CD14-positive monocyte (primary cell): ENCODE measurements around the gene ARAP2. TPM values are rescaled to one million over a fixed set of nuclear protein-coding genes. Genes with fewer than 3 reads are reported as not detected.

Source experiments
- DNase-seq, 3 donors: peaks; one replicate each; pipeline ENCODE4 v3.0.0-alpha.2; 2011 to 2022
- H2AFZ ChIP-seq: 2 replicates; pipeline ENCODE4 v1.6.0; 2012; ENCODE audit warnings: mild to moderate bottlenecking, low read depth, low read length, inconsistent platforms; ENCODE audit not compliant: insufficient read depth, poor library complexity, severe bottlenecking
- H3K27ac ChIP-seq, 2 donors: 1 replicate in 1 of 2; 2 replicates in 1 of 2; pipeline ENCODE4 v1.5.1; 2012 to 2013; ENCODE audit warnings: low read length in 2 of 2, control low read depth in 1 of 2, inconsistent platforms in 1 of 2, low read depth in 1 of 2, mild to moderate bottlenecking in 1 of 2
- H3K27me3 ChIP-seq, 2 donors: one replicate each; pipeline versions ENCODE4 v1.6.0 to v1.6.1; 2011 to 2013; ENCODE audit warnings: low read length in 2 of 2; ENCODE audit not compliant: control insufficient read depth in 2 of 2, insufficient read depth in 2 of 2
- H3K36me3 ChIP-seq, 2 donors: replicated peaks in 1 of 2; 1 replicate in 1 of 2; 2 replicates in 1 of 2; pipeline versions ENCODE4 v1.5.1 to v1.6.1; 2012 to 2013; ENCODE audit warnings: low read length in 2 of 2, control low read depth in 1 of 2, inconsistent platforms in 1 of 2, mild to moderate bottlenecking in 1 of 2; ENCODE audit not compliant: insufficient read depth in 2 of 2, control insufficient read depth in 1 of 2
- H3K4me1 ChIP-seq, 2 donors: 1 replicate in 1 of 2; 2 replicates in 1 of 2; pipeline versions ENCODE4 v1.5.1 to v1.6.1; 2012 to 2013; ENCODE audit warnings: low read length in 2 of 2, control low read depth in 1 of 2, inconsistent platforms in 1 of 2, mild to moderate bottlenecking in 1 of 2, moderate library complexity in 1 of 2; ENCODE audit not compliant: insufficient read depth in 2 of 2, control insufficient read depth in 1 of 2
- H3K4me2 ChIP-seq: replicated peaks from 2 replicates; pipeline ENCODE3; 2012; ENCODE audit warnings: low read length, moderate library complexity, mild to moderate bottlenecking; ENCODE audit not compliant: poor library complexity, severe bottlenecking; ENCODE audit errors: extremely low read depth
- H3K4me3 ChIP-seq, 3 experiments: fragments of 200-600 bp in 1 of 3; sonication (generic) in 1 of 3; replicated peaks in 1 of 3; 1 replicate in 2 of 3; 2 replicates in 1 of 3; pipeline ENCODE4 v1.5.1; 2011 to 2013; ENCODE audit warnings: low read length in 3 of 3, mild to moderate bottlenecking in 3 of 3, control low read depth in 2 of 3, low read depth in 2 of 3, inconsistent platforms in 1 of 3, moderate library complexity in 1 of 3
- H3K79me2 ChIP-seq: 2 replicates; pipeline ENCODE4 v1.6.0; 2012; ENCODE audit warnings: mild to moderate bottlenecking, control low read depth, inconsistent platforms, low read length, moderate library complexity; ENCODE audit not compliant: insufficient read depth
- H3K9ac ChIP-seq: 2 replicates; pipeline ENCODE4 v1.6.0; 2017; ENCODE audit warnings: low read length, mild to moderate bottlenecking; ENCODE audit not compliant: insufficient read depth, poor library complexity, severe bottlenecking
- H3K9me3 ChIP-seq, 2 donors: replicated peaks in 1 of 2; 1 replicate in 1 of 2; 2 replicates in 1 of 2; pipeline versions ENCODE4 v1.5.1 to v1.6.1; 2012 to 2013; ENCODE audit warnings: low read length in 2 of 2, control low read depth in 1 of 2; ENCODE audit not compliant: control insufficient read depth in 1 of 2, insufficient read depth in 1 of 2
- H4K20me1 ChIP-seq: 2 replicates; pipeline ENCODE4 v1.6.0; 2012; ENCODE audit warnings: mild to moderate bottlenecking, low read length, control low read depth, moderate library complexity; ENCODE audit not compliant: insufficient read depth
- H3K27ac Mint-ChIP-seq, 7 donors: one replicate each; pipeline ENCODE4 v1.8.0; 2020; ENCODE audit warnings: mild to moderate bottlenecking in 7 of 7, mixed read lengths in 7 of 7, moderate library complexity in 6 of 7, inconsistent platforms in 2 of 7
- H3K27me3 Mint-ChIP-seq, 3 donors: one replicate each; pipeline ENCODE4 v1.8.0; 2021 to 2022; ENCODE audit warnings: low read depth in 3 of 3, mild to moderate bottlenecking in 3 of 3, mixed read lengths in 3 of 3, moderate library complexity in 3 of 3, inconsistent platforms in 1 of 3
- H3K36me3 Mint-ChIP-seq, 2 donors: one replicate each; pipeline ENCODE4 v1.8.0; 2020; ENCODE audit warnings: mixed read lengths in 2 of 2, inconsistent platforms in 1 of 2, mild to moderate bottlenecking in 1 of 2
- H3K4me1 Mint-ChIP-seq: one replicate; pipeline ENCODE4 v1.8.0; 2020; ENCODE audit warnings: mild to moderate bottlenecking, mixed read lengths
- H3K4me3 Mint-ChIP-seq, 2 donors: one replicate each; pipeline ENCODE4 v1.8.0; 2020; ENCODE audit warnings: mild to moderate bottlenecking in 2 of 2, mixed read lengths in 2 of 2, moderate library complexity in 1 of 2
- H3K9me3 Mint-ChIP-seq, 7 donors: one replicate each; pipeline ENCODE4 v1.8.0; 2020 to 2022; ENCODE audit warnings: mixed read lengths in 7 of 7, mild to moderate bottlenecking in 6 of 7, moderate library complexity in 6 of 7, inconsistent platforms in 2 of 7
- CTCF ChIP-seq: fragments of 200-600 bp; IDR thresholded peaks from one replicate; pipeline ENCODE4 v1.8.0; 2022; ENCODE audit warnings: antibody characterized with exemption, mild to moderate bottlenecking
- WGBS: methylation state at CpG from one replicate; pipeline ENCODE4 v1.1.5; 2013; ENCODE audit warnings: missing lambda C conversion rate; ENCODE audit not compliant: insufficient coverage; 5-methylcytosine and 5-hydroxymethylcytosine counted together
- intact Hi-C, 2 donors: fragments of 100-400 bp; cut with micrococcal nuclease; formaldehyde crosslinking; loops; one replicate each; pipeline versions ENCODE4 v1.15.0 to v1.15.1; 2023
- polyA plus RNA-seq, 3 donors: library from polyadenylated mRNA; depleted of rRNA in 1 of 3; unstranded in 2 of 3; stranded (reverse) in 1 of 3; fragments of 300-500 nt in 2 of 3; fragments of >200 nt in 1 of 3; fragmentation: Illumina TruSeq in 2 of 3; gene quantifications; 1 replicate in 2 of 3; 2 replicates in 1 of 3; pipeline ENCODE4 v1.2.3, GENCODE V29; 2012 to 2021

Gene ARAP2
- polyA plus RNA-seq, 3 donors, result 4.6 to 17.7 (median 5.6) TPM

DNA sequence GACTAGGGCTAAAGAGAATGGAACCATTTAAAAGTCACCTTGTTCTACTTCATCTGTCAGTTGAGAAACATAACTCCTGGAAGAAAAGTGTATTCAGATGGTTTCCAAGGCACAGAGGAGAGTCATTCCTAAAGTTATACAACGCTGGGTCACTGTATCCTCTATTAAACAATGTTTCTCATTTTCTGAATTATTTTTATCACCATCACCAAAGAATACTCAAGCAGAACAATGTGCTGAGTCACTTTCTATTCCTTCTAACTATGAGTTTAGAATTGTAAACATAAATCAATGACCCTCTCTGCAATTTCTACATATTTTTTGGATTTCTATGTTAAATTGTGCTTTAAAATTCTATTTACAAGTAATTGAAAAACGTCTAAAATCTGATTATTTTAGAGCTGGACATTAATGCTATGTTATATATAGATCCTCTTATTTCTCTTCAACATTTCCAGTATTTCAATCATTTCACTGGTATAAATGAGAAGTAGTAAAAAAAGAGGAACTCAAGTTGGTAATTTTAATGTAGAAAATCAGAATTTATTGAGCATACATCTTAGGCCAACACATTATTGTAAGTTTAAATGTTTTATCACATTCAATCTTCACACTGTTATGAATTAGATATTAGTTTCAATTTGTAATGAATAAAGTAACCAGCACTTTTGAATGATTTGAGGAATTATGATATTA, 44.6 kb upstream of the ARAP2 start:
- Histone ChIP-seq H2AFZ (no peak overlapping the region), H3K4me2 (peak overlapping the region; percentile 46), H3K36me3 (no peaks in the 10 kb centered on the region), H3K27ac (peak overlapping the region in 1 of 2 donors; percentile 60), H3K27me3 (no peaks in the 10 kb centered on the region), H3K4me3 (no peak overlapping the region), H3K4me1 (peaks cover 18 to 29% of the 10 kb centered on the region in 2 donors), H3K9me3 (no peaks in the 10 kb centered on the region), H4K20me1 (no peaks in the 10 kb centered on the region), H3K9ac (no peak overlapping the region), H3K79me2 (no peaks in the 10 kb centered on the region)
- H3K9me3 Mint-ChIP-seq, result no peaks in the 10 kb centered on the region
- intact Hi-C loops, result no loop called here
- H3K36me3 Mint-ChIP-seq, result no peaks in the 10 kb centered on the region
- H3K27ac Mint-ChIP-seq, result peak overlapping the region in 3 of 7 donors; percentile 15 to 59 (median 41)
- peak in 1 of 3 donors; percentile 32 for DNase-seq
- TF ChIP-seq CTCF, result no peak
- no peak overlapping the region for H3K4me3 Mint-ChIP-seq
- WGBS, result no CpG with 5 or more reads among the region's 2 CpGs
- peaks cover 31% of the 10 kb centered on the region for H3K4me1 Mint-ChIP-seq
- peaks cover 0 to 1% (median 0%) of the 10 kb centered on the region in 3 donors for H3K27me3 Mint-ChIP-seq

DNA sequence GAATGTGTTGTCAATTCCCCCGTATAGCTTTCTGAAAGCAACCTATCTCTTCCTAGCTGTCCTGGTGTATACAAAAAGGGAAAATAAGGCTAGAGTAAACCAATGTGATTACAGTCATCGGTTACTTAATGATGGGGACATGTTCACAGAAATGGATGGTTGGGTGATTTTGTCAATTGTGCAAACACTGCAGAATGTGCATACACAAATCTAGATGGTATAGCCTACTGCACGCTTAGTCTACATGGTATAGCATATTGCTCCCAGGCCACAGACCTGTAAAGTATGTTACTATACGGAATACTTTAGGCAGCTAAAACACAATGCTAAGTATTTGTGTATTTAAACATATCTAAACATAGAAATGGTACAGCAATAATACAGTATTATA, 42.2 kb upstream of the ARAP2 start:
- H3K4me1 Mint-ChIP-seq, result peaks cover 24% of the 10 kb centered on the region
- H3K4me2 ChIP-seq, result no peak overlapping the region

More for the DNA sequence above, 42.2 kb upstream of the ARAP2 start:
- Histone ChIP-seq H3K4me3 (no peak overlapping the region), H3K9ac (no peak overlapping the region), H3K9me3 (no peaks in the 10 kb centered on the region), H3K36me3 (no peaks in the 10 kb centered on the region), H2AFZ (no peak overlapping the region), H3K27me3 (no peaks in the 10 kb centered on the region), H4K20me1 (no peaks in the 10 kb centered on the region), H3K4me1 (peaks cover 13 to 22% of the 10 kb centered on the region in 2 donors), H3K27ac (no peak overlapping the region), H3K79me2 (no peaks in the 10 kb centered on the region)
- H3K27me3 Mint-ChIP-seq, result peaks cover 0 to 1% (median 0%) of the 10 kb centered on the region in 3 donors
- no peak overlapping the region for H3K4me3 Mint-ChIP-seq
- no peaks in the 10 kb centered on the region for H3K36me3 Mint-ChIP-seq
- H3K27ac Mint-ChIP-seq, result peak overlapping the region in 1 of 7 donors; percentile 6
- no peak for TF ChIP-seq CTCF
- no peak for DNase-seq
- 86% methylated on average over 1 of the region's 4 CpGs for WGBS
- intact Hi-C loops, result no loop called here
- no peaks in the 10 kb centered on the region for H3K9me3 Mint-ChIP-seq
